Breast epithelium (tissue), 3 donors: ENCODE data around the gene TBC1D13.

Experiments used
- POLR2A ChIP-seq: fragments of 450-650 bp; IDR thresholded peaks from one replicate; pipeline ENCODE4 v1.6.1; 2016; ENCODE audit warnings: antibody characterized with exemption, mild to moderate bottlenecking, moderate library complexity
- POLR2AphosphoS5 ChIP-seq, 3 donors: sonication (generic); formaldehyde crosslinking; IDR thresholded peaks; one replicate each; pipeline ENCODE4 v1.6.1; 2017; ENCODE audit warnings: antibody characterized with exemption in 3 of 3
- TF ChIP-seq, protein P1 (sequence below), 3 donors: fragments of 450-650 bp; IDR thresholded peaks; one replicate each; pipeline ENCODE4 v1.5.1; 2016 to 2017; ENCODE audit warnings: antibody characterized with exemption in 3 of 3, mild to moderate bottlenecking in 3 of 3, moderate library complexity in 3 of 3

DNA sequence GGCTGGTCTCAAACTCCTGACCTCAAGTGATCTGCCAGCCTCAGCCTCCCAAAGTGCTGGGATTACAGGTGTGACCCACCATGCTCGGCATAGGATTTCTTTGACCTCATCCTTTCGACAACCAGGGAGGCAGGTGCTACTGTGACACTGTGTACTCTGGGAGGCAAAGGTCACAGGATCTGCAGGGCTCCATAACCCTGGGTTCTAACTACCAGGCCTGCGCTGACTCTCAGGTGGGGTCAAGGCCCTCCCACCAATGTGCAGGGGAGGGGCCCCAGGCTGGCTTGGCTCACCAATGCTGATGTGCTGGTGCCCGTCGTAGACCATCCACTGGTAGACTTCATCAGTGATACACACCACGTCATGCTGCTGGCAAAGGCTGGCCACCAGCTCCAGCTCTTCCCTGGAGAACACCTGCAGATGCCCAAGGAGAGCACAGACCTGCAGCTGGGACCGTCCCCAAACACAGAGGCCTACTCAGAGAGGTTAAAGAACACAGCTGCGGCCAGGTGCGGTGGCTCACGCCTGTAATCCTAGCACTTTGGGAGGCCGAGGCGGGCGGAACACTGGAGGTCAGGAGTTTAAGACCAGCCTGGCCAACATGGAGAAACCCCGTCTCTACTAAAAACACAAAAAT is 49.6 kb downstream of the TBC1D13 start:
- TF ChIP-seq, protein P1, sequence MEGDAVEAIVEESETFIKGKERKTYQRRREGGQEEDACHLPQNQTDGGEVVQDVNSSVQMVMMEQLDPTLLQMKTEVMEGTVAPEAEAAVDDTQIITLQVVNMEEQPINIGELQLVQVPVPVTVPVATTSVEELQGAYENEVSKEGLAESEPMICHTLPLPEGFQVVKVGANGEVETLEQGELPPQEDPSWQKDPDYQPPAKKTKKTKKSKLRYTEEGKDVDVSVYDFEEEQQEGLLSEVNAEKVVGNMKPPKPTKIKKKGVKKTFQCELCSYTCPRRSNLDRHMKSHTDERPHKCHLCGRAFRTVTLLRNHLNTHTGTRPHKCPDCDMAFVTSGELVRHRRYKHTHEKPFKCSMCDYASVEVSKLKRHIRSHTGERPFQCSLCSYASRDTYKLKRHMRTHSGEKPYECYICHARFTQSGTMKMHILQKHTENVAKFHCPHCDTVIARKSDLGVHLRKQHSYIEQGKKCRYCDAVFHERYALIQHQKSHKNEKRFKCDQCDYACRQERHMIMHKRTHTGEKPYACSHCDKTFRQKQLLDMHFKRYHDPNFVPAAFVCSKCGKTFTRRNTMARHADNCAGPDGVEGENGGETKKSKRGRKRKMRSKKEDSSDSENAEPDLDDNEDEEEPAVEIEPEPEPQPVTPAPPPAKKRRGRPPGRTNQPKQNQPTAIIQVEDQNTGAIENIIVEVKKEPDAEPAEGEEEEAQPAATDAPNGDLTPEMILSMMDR (IDR thresholded peaks at IDR 0.05): no peak
- TF ChIP-seq POLR2A (no peak), POLR2AphosphoS5 (IDR thresholded peaks at IDR 0.05) (no peak)
